HG03159 (cell line): Measurements from ENCODE around the gene SIGLEC10.
A peak's percentile ranks its signal among the peaks of the same experiment; 100 is the strongest.
"Not testable (repeated sequence)": the region's sequence is repeated elsewhere in the genome, so short reads cannot be mapped to it uniquely, and the experiment has no call there.

Source experiments
- ATAC-seq: cut with Tn5 transposase; IDR thresholded peaks from one replicate; pipeline ENCODE4 v1.9.1; 2021; ENCODE audit warnings: mild to moderate bottlenecking, moderate library complexity; ENCODE audit not compliant: unreplicated experiment

The SIGLEC10 gene

GRCh38 chr19:51440052-51440451 is 22.6 kb upstream of the SIGLEC10 start:
- no peak for ATAC-seq

DNA sequence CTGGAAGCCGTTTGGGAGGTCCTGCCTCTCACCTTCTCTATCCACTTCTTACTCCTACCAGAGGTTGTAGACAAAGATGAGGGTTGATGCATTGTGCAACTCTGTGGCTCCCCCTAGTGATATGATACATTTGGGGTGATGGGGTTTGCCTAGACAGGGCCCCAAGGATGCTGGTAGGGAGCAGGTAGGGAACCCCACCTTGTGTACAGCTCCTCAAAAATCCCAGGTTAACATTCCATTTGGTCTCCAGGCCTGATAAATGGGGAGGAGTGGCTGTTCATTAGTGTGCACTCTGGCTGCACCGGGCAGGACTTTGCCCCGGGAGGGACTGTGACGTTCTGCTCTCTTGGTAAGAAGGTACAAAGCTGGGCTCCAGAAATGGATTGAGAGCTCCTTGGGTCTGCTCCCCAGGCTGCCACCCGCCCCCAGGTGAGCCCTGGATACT is 21.6 kb upstream of the SIGLEC10 start:
- no peak for ATAC-seq

- no peak for ATAC-seq
Measured at GRCh38 chr19:51434456-51434855, 17.0 kb upstream of the SIGLEC10 start.

DNA sequence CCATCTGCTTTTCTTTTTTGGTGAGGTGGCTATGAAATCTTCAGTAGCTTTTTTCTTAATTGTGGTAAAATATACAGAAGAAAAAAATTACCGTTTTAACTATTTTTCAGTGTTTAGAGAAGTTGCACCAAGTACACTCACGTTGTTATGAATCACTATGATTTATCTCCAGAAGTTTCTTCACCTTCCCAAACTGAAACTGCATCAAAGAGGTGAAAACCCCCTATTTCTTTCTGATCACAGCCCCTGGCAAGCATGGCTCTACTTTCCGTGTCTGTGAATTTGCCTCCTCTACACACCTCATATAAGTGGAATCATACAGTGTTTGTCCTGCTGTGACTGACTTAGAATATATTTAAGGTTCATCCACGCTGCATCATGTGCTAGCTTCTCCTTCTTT is 15.6 kb upstream of the SIGLEC10 start:
- no peak for ATAC-seq

- no peak for ATAC-seq
Measured at GRCh38 chr19:51431124-51431523, 13.7 kb upstream of the SIGLEC10 start.

DNA sequence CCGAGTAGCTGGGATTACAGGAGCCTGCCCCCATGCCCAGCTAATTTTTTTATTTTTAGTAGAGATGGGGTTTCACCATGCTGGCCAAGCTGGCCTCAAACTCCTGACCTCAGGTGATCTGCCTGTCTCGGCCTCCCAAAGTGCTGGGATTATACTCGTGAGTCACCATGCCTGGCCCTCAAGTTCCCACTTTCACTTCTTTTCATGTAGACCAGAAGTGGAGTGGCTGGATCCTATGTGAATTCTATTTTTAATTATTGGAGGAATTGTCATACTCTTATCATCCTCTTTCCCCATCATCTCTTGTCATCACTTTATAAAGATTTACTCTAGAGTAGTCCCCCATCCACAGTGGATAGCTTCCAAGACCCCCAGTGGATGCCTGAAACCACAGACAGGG is 12.8 kb upstream of the SIGLEC10 start:
- no peak for ATAC-seq

DNA sequence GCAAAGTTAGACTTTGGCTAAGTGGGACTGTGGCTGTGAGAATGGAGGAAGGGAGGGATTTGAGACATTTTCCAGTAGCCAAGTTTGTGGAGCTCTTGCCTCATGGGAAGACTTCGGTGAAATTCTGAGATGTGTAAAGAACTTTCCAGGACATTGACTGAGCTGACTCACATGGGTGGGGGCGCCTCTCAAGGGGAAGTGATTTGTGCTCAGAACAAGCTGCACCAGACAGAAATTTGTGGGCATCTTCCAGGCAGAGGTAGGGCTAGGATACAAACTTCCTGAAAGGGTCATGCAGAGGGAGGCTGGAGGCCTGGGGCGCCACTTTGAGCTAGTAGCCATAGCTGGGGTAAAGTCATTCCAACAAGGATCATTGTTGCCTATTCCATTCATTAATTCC is 9.8 kb upstream of the SIGLEC10 start:
- no peak for ATAC-seq

DNA sequence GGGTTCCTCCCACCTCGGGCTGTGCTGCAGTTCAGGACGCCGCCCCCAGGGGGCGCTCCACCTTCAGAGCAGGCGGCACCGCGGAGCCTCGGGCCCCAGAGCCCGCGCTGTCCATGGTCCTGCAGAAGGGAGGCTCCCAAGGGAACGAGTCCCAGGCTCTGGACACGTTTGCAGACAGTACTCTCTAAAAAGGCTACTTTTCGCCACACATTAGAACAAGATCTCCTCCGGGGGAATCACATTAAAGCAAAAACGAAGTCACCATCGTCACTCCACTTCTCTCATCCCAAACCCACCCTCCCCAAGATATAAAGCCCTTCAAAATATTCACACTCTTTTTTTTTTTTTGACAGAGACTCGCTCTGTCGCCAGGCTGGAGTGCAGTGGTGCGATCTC is 4.6 kb upstream of the SIGLEC10 start:
- ATAC-seq: no peak

- no peak for ATAC-seq
Measured at GRCh38 chr19:51421229-51422052, 4.0 kb upstream of the SIGLEC10 start.

DNA sequence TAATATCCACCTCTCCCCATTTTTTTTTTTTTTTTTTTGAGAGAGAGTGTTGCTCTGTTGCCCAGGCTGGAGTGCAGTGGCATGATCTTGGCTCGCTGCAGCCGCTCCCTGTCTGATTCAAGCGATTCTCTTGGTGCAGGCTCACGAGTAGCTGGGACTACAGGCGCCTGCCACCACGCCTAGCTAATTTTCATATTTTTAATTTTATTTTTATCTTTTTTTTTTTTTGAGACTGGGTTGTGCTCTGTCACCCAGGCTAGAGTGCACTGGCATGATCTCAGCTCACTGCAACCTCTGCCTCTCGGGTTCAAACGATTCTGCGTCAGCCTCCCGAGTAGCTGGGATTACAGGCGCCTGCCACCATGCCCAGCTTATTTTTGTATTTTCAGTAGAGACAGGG is 3.1 kb upstream of the SIGLEC10 start:
- not testable (repeated sequence) for ATAC-seq

DNA sequence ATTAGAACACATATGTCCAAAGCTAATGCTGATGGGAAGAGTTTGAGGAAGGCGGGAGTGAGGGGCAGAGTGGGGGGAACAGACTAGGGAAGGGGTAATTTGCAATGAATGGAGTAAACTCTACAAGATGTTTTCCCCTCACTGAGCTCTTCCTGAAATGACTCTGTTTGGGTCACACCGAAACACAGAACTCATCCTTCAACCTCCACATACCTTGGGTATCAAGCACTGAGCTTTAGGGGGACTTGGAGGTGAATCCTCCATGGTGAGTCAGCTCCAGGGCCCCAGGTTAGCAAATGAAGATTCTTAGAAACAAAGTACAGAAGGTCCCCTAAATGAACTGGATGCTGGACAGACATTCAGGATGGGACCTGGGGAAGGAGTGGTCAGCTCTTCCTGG is 1.3 kb upstream of the SIGLEC10 start:
- ATAC-seq: no peak

GRCh38 chr19:51417810-51418157 is 342 bp upstream of the SIGLEC10 start:
- peak; percentile 33 for ATAC-seq

DNA sequence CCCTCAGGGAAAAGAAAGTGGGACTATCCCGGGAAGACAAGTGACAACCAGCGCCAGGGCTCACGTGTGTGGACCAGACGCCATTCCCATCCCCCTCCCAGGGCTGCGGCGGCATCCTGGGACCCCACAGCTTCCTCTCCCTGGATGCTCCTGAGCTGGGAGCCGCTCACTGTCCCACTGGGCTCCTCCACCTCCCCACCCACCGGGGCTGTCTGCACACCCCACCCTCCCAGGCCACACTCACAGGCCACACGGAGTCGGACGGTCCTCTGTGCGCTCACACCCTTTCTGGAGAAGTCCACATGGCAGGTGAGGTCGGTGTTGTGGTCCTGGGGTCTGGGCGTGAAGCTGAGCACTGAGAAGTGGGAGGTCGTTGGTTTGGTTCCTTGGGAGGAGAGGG is 1.0 kb downstream of the SIGLEC10 start:
- not testable (repeated sequence) for ATAC-seq

GRCh38 chr19:51415187-51415586 is 2.3 kb downstream of the SIGLEC10 start:
- ATAC-seq: no peak

- no peak for ATAC-seq
Measured at GRCh38 chr19:51410950-51411748, 6.3 kb downstream of the SIGLEC10 start.

DNA sequence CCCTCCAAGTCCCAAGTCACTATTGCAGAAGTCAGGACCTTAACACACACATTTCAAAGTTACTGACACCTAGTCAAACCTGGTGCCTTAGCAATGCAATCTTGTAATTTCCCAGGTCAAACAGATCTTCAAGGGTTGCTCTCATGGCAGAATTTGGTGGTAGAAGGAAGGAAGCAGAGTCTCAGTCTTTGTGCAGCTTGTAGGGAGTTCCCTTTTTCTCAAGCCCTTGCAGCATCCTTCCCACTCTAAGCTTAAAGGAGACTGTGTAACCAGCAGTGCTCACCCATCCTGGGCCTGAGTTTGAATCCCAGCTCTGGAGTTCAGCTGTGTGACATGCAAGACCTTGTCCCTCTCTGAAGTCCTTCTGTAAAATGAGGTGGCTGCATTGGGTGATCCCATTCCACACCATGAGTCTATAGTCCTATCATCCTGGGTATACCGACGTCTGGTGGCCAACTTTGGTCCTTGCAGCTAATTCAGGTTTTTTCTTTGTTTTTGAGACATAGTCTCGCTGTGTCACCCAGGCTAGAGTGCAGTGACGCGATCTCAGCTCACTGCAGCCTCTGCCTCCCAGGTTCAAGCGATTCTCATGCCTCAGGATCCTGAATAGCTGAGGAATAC is 9.8 kb downstream of the SIGLEC10 start:
- ATAC-seq: no peak

DNA sequence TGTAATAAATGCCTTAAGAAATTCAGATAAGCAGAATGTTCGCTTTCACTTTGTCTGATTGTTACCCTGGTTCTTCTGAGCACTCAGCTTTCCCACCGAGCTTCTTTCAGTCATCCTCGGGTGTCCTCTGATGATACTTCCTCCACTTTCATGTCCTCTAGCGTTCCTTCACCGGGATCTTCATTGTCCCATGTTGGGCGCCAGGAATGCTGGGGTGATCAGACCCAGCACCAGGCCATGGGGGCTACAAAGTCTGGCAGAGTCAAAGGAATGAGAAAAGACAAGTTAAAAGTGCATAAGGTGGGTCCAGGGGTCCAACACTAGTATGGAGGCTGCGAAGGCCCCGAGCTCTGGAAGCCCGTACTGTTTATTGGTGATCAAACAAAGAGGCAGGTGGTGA is 15.3 kb downstream of the SIGLEC10 start:
- no peak for ATAC-seq

- ATAC-seq: not testable (repeated sequence)
Measured at GRCh38 chr19:51399936-51400335, 17.5 kb downstream of the SIGLEC10 start.

DNA sequence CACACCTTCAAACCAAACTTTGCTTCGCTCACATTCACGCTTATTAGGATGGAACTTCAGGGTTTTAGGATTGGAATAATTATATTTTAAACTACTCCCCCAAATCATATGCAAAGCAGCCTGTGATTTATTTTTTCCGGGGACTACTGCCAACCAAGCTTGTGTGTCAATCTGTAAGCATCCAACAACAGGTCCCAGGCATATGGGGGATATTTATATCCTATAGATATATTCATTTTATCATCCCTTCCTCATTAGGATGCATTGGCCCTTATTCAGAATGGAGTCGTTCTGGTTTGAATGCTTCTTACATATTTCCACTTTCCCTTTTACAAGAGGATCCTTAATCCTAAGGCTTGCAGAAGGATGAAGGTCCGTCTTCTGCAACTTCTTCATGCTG is 18.2 kb downstream of the SIGLEC10 start:
- no peak for ATAC-seq

DNA sequence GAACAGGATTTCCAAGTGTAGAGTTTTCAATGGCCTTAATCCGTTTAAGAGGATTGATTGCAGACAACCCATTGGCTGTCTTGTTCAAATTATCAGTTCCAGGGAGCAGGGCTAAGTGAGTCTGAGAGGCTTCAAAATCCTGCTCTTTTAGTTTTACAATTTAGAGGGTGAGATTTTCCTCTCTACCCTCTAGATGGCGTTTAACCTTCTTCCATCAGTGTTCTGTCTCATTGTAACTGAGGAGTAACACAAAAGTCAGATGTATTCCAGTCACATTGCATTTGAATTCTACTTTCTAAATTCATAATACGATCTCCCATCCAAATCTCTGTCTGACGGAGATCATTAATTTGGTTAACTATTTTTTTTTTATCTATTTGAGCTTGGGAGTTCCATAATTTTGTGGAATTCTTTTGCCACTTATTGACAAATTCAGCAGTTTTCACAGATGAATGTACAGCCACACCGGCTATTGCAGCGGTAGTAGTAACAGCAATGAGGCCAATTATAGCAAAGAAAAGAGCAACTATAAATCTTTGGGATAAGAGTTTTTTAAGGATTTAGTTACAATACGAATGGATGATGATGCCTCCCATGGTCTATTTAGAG is 19.2 kb downstream of the SIGLEC10 start:
- ATAC-seq: no peak

DNA sequence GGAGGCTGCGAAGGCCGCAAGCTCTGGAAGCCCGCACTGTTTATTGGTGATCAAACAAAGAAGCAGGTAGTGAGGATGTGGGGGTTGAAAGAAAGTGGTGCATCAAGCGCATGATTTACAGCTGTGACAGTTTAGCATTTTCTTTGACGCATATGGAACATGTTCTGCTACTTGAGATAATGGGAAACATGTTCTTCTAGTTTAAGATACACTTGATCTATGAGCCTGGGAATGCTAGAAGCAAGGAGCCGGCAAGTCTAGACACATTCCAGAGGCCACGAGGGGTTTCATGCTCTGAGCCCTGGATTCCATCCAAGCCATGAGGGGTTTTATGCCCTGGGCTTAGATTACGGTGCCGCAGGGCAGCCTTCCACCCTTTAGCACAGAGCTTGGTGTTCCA is 20.0 kb downstream of the SIGLEC10 start:
- not testable (repeated sequence) for ATAC-seq
